Esophagus muscularis mucosa (tissue), 4 donors: ENCODE results near the gene DNAJC2.

Source experiments
- EP300 ChIP-seq: sonication (generic); formaldehyde crosslinking; IDR thresholded peaks from one replicate; pipeline ENCODE4 v1.6.1; 2017; ENCODE audit warnings: antibody characterized with exemption
- POLR2A ChIP-seq: fragments of 450-650 bp; IDR thresholded peaks from one replicate; pipeline ENCODE4 v1.6.1; 2017; ENCODE audit warnings: antibody characterized with exemption, moderate library complexity, mild to moderate bottlenecking, low read depth
- TF ChIP-seq, protein P1 (sequence below), 3 experiments: fragments of 200-600 bp in 2 of 3; fragments of 450-650 bp in 1 of 3; sonication (generic) in 2 of 3; IDR thresholded peaks; one replicate each; pipeline ENCODE4 v1.5.1; 2017 to 2019; ENCODE audit warnings: antibody characterized with exemption in 3 of 3, mild to moderate bottlenecking in 2 of 3, moderate library complexity in 1 of 3

DNA sequence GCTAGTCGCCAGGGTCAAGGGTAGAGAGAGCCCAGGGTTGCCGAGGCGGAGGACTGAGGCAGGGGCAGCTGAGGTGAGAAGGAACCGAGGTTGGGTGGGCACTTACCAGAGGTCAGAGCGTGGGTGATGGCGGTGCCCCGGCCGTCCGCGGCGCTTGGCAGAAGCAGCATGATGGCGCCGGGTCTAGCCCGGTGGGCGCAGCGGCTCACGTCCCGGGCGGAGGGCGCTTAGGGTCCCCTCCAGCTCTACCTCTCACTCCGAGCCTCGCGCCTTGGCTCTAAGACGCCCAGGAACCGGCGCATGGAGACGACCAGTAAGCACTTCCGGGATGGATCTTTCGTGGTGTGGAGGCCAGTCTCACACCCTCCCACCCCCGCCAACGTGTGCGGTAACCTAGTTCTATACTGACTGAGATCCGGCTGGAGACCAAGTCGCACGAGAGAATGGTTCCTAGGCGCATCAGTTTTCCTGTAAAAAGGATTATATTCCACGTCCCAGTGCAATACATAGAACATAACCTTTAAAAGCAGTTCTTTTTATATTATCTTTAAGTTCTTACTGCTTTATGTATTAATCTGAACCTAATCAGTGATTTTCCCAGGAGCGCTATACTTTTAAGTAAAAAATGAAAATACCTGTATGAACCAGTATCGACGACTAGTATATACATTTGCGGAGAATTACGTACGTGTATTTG lies at the start of gene DNAJC2:
- TF ChIP-seq POLR2A (no peak), EP300 (no peak)
- TF ChIP-seq, protein P1, sequence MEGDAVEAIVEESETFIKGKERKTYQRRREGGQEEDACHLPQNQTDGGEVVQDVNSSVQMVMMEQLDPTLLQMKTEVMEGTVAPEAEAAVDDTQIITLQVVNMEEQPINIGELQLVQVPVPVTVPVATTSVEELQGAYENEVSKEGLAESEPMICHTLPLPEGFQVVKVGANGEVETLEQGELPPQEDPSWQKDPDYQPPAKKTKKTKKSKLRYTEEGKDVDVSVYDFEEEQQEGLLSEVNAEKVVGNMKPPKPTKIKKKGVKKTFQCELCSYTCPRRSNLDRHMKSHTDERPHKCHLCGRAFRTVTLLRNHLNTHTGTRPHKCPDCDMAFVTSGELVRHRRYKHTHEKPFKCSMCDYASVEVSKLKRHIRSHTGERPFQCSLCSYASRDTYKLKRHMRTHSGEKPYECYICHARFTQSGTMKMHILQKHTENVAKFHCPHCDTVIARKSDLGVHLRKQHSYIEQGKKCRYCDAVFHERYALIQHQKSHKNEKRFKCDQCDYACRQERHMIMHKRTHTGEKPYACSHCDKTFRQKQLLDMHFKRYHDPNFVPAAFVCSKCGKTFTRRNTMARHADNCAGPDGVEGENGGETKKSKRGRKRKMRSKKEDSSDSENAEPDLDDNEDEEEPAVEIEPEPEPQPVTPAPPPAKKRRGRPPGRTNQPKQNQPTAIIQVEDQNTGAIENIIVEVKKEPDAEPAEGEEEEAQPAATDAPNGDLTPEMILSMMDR (IDR thresholded peaks at IDR 0.05), result peak in 1 of 3 experiments; percentile 18
